Measurements from ENCODE around the gene CDKL4. TPM values are rescaled to one million over a fixed set of nuclear protein-coding genes. Genes with fewer than 3 reads are reported as not detected.
"Not testable (repeated sequence)": the region's sequence is repeated elsewhere in the genome, so short reads cannot be mapped to it uniquely, and the experiment has no call there.

Gene CDKL4
- total RNA-seq, 2 donors from 2014 or later: 0.24 TPM; not detected in 1

- no peaks in the 10 kb centered on the region for H3K4me1 Mint-ChIP-seq
These were observed 68.6 kb downstream of the CDKL4 start for GRCh38 chr2:39175026-39175812.

GRCh38 chr2:39174022-39174421 is 69.7 kb downstream of the CDKL4 start:
- Histone ChIP-seq H3K4me1 (ENCODE audit: control insufficient read depth, insufficient read depth, low read length) (no peaks in the 10 kb centered on the region), H3K9me3 (ENCODE audit: control insufficient read depth, low read length) (no peaks in the 10 kb centered on the region), H3K9ac (ENCODE audit: extremely low read depth, low read length, poor library complexity, severe bottlenecking) (no peak overlapping the region), H3K4me3 (ENCODE audit: low read length) (no peak overlapping the region), H3K36me3 (ENCODE audit: control insufficient read depth, insufficient read depth, low read length) (no peaks in the 10 kb centered on the region), H3K27ac (ENCODE audit: low read depth, low read length) (no peak overlapping the region), H3K27me3 (ENCODE audit: control insufficient read depth, insufficient read depth, low read length, poor library complexity, severe bottlenecking) (no peaks in the 10 kb centered on the region)
- WGBS, 2 experiments (ENCODE audit: insufficient coverage in 1 of 2, insufficient read length in 1 of 2): 93 to 95% methylated on average over 6 to 7 of the region's 8 CpGs
- no peak for DNase-seq
- Mint-ChIP-seq H3K36me3 (ENCODE audit: low read depth) (no peaks in the 10 kb centered on the region), H3K9me3 (no peaks in the 10 kb centered on the region), H3K4me1 (no peaks in the 10 kb centered on the region), H3K27ac (no peak overlapping the region), H3K27me3 (ENCODE audit: insufficient read depth) (no peaks in the 10 kb centered on the region), H3K4me3 (no peak overlapping the region)
- TF ChIP-seq CTCF (conservative IDR thresholded peaks at IDR 0.05): no peak

More at GRCh38 chr2:39175026-39175812, 68.6 kb downstream of the CDKL4 start:
- 75 to 89% methylated on average over 2 to 5 of the region's 5 CpGs for WGBS, 2 experiments (ENCODE audit: insufficient coverage in 1 of 2, insufficient read length in 1 of 2)
- Histone ChIP-seq H3K4me1 (ENCODE audit: control insufficient read depth, insufficient read depth, low read length) (no peaks in the 10 kb centered on the region), H3K27ac (ENCODE audit: low read depth, low read length) (no peak overlapping the region), H3K36me3 (ENCODE audit: control insufficient read depth, insufficient read depth, low read length) (no peaks in the 10 kb centered on the region), H3K9ac (ENCODE audit: extremely low read depth, low read length, poor library complexity, severe bottlenecking) (no peak overlapping the region), H3K4me3 (ENCODE audit: low read length) (no peak overlapping the region), H3K9me3 (ENCODE audit: control insufficient read depth, low read length) (no peaks in the 10 kb centered on the region), H3K27me3 (ENCODE audit: control insufficient read depth, insufficient read depth, low read length, poor library complexity, severe bottlenecking) (no peaks in the 10 kb centered on the region)
- Mint-ChIP-seq H3K27ac (no peak overlapping the region), H3K9me3 (no peaks in the 10 kb centered on the region), H3K36me3 (ENCODE audit: low read depth) (no peaks in the 10 kb centered on the region), H3K4me3 (no peak overlapping the region), H3K27me3 (ENCODE audit: insufficient read depth) (no peaks in the 10 kb centered on the region)
- DNase-seq: no peak
- TF ChIP-seq CTCF (conservative IDR thresholded peaks at IDR 0.05): no peak

GRCh38 chr2:39172047-39172706 is 71.6 kb downstream of the CDKL4 start:
- H3K27me3 Mint-ChIP-seq (ENCODE audit: insufficient read depth); H3K4me3 ChIP-seq (ENCODE audit: low read length): not testable (repeated sequence)

More at GRCh38 chr2:39172047-39172706, 71.6 kb downstream of the CDKL4 start:
- not testable (repeated sequence) for H3K9me3 Mint-ChIP-seq; H3K27ac ChIP-seq (ENCODE audit: low read depth, low read length); DNase-seq; H3K9me3 ChIP-seq (ENCODE audit: control insufficient read depth, low read length); H3K4me3 Mint-ChIP-seq; H3K36me3 ChIP-seq (ENCODE audit: control insufficient read depth, insufficient read depth, low read length); H3K36me3 Mint-ChIP-seq (ENCODE audit: low read depth); H3K9ac ChIP-seq (ENCODE audit: extremely low read depth, low read length, poor library complexity, severe bottlenecking); H3K27ac Mint-ChIP-seq; H3K27me3 ChIP-seq (ENCODE audit: control insufficient read depth, insufficient read depth, low read length, poor library complexity, severe bottlenecking); H3K4me1 ChIP-seq (ENCODE audit: control insufficient read depth, insufficient read depth, low read length); H3K4me1 Mint-ChIP-seq
- 93 to 97% methylated on average over 9 to 10 of the region's 10 CpGs for WGBS, 2 experiments (ENCODE audit: insufficient coverage in 1 of 2, insufficient read length in 1 of 2)
